ENCODE results near the gene PPP3CA.

- TF ChIP-seq EGR1 (IDR thresholded peaks at IDR 0.05; ENCODE audit: borderline replicate concordance, low read depth, low read length) (no peak), CTBP2 (IDR thresholded peaks at IDR 0.05; ENCODE audit: borderline replicate concordance, insufficient read depth, insufficient read length, low read length) (no peak), RAD21 (IDR thresholded peaks at IDR 0.05 in 1 of 2, conservative IDR thresholded peaks at IDR 0.05 in 1 of 2; ENCODE audit: low read depth in 2 of 2, low read length in 2 of 2) (no peak)
These were observed 75.8 kb downstream of the PPP3CA start for GRCh38 chr4:101271516-101271915.

Measured in H1 (cell line).